BJ (cell line): ENCODE data around the gene FRAS1. TPM values are rescaled to one million over a fixed set of nuclear protein-coding genes. Genes with fewer than 3 reads are reported as not detected.
"Not testable (repeated sequence)": the region's sequence is repeated elsewhere in the genome, so short reads cannot be mapped to it uniquely, and the experiment has no call there.

Experiments used
- CTCF ChIA-PET: fragments of 350-600 bp; formaldehyde crosslinking; extraction: SDS; loops from one replicate; lab custom pipeline; 2021; ENCODE audit warnings: antibody characterized with exemption, inconsistent platforms; lab: Yijun Ruan, JAX
- POLR2A ChIA-PET: fragments of 300-600 bp; sonication (Branson Sonifier 250); formaldehyde crosslinking; extraction: SDS; loops from one replicate; lab custom pipeline; 2021; ENCODE audit warnings: antibody characterized with exemption; lab: Charles Lee
- DNase-seq: peaks from one replicate; pipeline ENCODE4 v3.0.0-alpha.2; 2011; ENCODE audit warnings: low read depth
- H3K27me3 ChIP-seq: 2 replicates; pipeline ENCODE4 v1.6.0; 2011; ENCODE audit warnings: low read length; ENCODE audit not compliant: control insufficient read depth, insufficient read depth
- H3K36me3 ChIP-seq: 2 replicates; pipeline ENCODE4 v1.5.1; 2011; ENCODE audit warnings: low read length; ENCODE audit not compliant: control insufficient read depth, insufficient read depth
- H3K4me3 ChIP-seq: 2 replicates; pipeline ENCODE4 v1.5.1; 2011; ENCODE audit warnings: low read depth, mild to moderate bottlenecking, control low read depth, low read length
- CTCF ChIP-seq: IDR thresholded peaks from 2 replicates; pipeline ENCODE4 v1.5.1; 2011; ENCODE audit warnings: low read depth, mild to moderate bottlenecking, control low read depth, inconsistent platforms, low read length, moderate library complexity; ENCODE audit not compliant: insufficient read depth
- polyA plus RNA-seq: library from polyadenylated mRNA; depleted of rRNA; stranded (reverse); fragments of >200 nt; gene quantifications from 2 replicates; pipeline ENCODE4 v1.2.3, GENCODE V29; 2011

The FRAS1 gene
- polyA plus RNA-seq, 1 experiment: 4.4 TPM

- DNase-seq: no peak
- no peaks in the 10 kb centered on the region for H3K36me3 ChIP-seq
- no peak for TF ChIP-seq CTCF
- CTCF ChIA-PET: no interaction called here
- H3K27me3 ChIP-seq: no peaks in the 10 kb centered on the region
- H3K4me3 ChIP-seq: no peak overlapping the region
- POLR2A ChIA-PET: no interaction called here
Observed at GRCh38 chr4:78083035-78083434, 25.9 kb downstream of the FRAS1 start.

- ChIA-PET CTCF (no interaction called here), POLR2A (no interaction called here)
- DNase-seq: no peak
- H3K4me3 ChIP-seq: no peak overlapping the region
- TF ChIP-seq CTCF: no peak
- H3K36me3 ChIP-seq: no peaks in the 10 kb centered on the region
- no peaks in the 10 kb centered on the region for H3K27me3 ChIP-seq
Observed at GRCh38 chr4:78091534-78091933, 34.4 kb downstream of the FRAS1 start.

- DNase-seq, CTCF ChIA-PET, H3K4me3 ChIP-seq, POLR2A ChIA-PET, H3K36me3 ChIP-seq, H3K27me3 ChIP-seq: not testable (repeated sequence)
Observed at GRCh38 chr4:78092350-78092749, 35.2 kb downstream of the FRAS1 start.

GRCh38 chr4:78092850-78093249, 35.7 kb downstream of the FRAS1 start:
- Histone ChIP-seq H3K27me3 (no peaks in the 10 kb centered on the region), H3K4me3 (no peak overlapping the region), H3K36me3 (no peaks in the 10 kb centered on the region)
- ChIA-PET POLR2A (no interaction called here), CTCF (no interaction called here)
- no peak for TF ChIP-seq CTCF
- no peak for DNase-seq

- no peaks in the 10 kb centered on the region for H3K36me3 ChIP-seq
- H3K4me3 ChIP-seq: no peak overlapping the region
- CTCF ChIA-PET: no interaction called here
- POLR2A ChIA-PET: no interaction called here
- no peaks in the 10 kb centered on the region for H3K27me3 ChIP-seq
- no peak for TF ChIP-seq CTCF
- no peak for DNase-seq
Observed at GRCh38 chr4:78095081-78095480, 38.0 kb downstream of the FRAS1 start.

GRCh38 chr4:78099058-78099457, 41.9 kb downstream of the FRAS1 start:
- no peak for DNase-seq
- Histone ChIP-seq H3K36me3 (no peaks in the 10 kb centered on the region), H3K27me3 (no peaks in the 10 kb centered on the region), H3K4me3 (no peak overlapping the region)
- POLR2A ChIA-PET: no interaction called here
- TF ChIP-seq CTCF: no peak
- CTCF ChIA-PET: interaction anchor here (1.1 to 1.4 kb wide), 2 partner anchors 19 to 39 kb away, joined by 4 read pairs; no protein-coding TSS in a partner anchor
